Hepatic stellate cell (primary cell): ENCODE measurements around the gene CDH13.

Source experiments
- DNase-seq: peaks from one replicate; pipeline ENCODE4 v3.0.0; 2011; ENCODE audit warnings: low spot score

CDH13 gene

GRCh38 chr16:82792693-82793092, 165.9 kb downstream of the CDH13 start:
- DNase-seq: no peak

GRCh38 chr16:82793528-82794245, 166.9 kb downstream of the CDH13 start:
- DNase-seq: no peak

GRCh38 chr16:82796047-82796446, 169.3 kb downstream of the CDH13 start:
- no peak for DNase-seq

GRCh38 chr16:82801361-82801760, 174.6 kb downstream of the CDH13 start:
- DNase-seq: peak; percentile 4

- DNase-seq: no peak
These were observed 179.1 kb downstream of the CDH13 start for GRCh38 chr16:82805866-82806265.

GRCh38 chr16:82807311-82807710, 180.5 kb downstream of the CDH13 start:
- DNase-seq: no peak

GRCh38 chr16:82808036-82808435, 181.3 kb downstream of the CDH13 start:
- no peak for DNase-seq

- no peak for DNase-seq
These were observed 183.3 kb downstream of the CDH13 start for GRCh38 chr16:82810077-82810476.

- DNase-seq: no peak
These were observed 187.3 kb downstream of the CDH13 start for GRCh38 chr16:82814059-82814458.

- no peak for DNase-seq
These were observed 192.5 kb downstream of the CDH13 start for GRCh38 chr16:82819286-82819685.

- DNase-seq: no peak
These were observed 194.1 kb downstream of the CDH13 start for GRCh38 chr16:82820855-82821254.

- no peak for DNase-seq
These were observed 197.6 kb downstream of the CDH13 start for GRCh38 chr16:82824408-82824807.

- DNase-seq: no peak
These were observed 202.5 kb downstream of the CDH13 start for GRCh38 chr16:82829301-82829700.

- DNase-seq: no peak
These were observed 204.2 kb downstream of the CDH13 start for GRCh38 chr16:82830944-82831343.

- peak; percentile 40 for DNase-seq
These were observed 206.1 kb downstream of the CDH13 start for GRCh38 chr16:82832821-82833220.

GRCh38 chr16:82833378-82833993, 206.7 kb downstream of the CDH13 start:
- no peak for DNase-seq

- DNase-seq: no peak
These were observed 207.5 kb downstream of the CDH13 start for GRCh38 chr16:82834151-82834815.

- DNase-seq: no peak
These were observed 208.9 kb downstream of the CDH13 start for GRCh38 chr16:82835487-82836155.

- DNase-seq: no peak
These were observed 214.3 kb downstream of the CDH13 start for GRCh38 chr16:82841108-82841507.

- no peak for DNase-seq
These were observed 217.0 kb downstream of the CDH13 start for GRCh38 chr16:82843606-82844271.

- no peak for DNase-seq
These were observed 218.3 kb downstream of the CDH13 start for GRCh38 chr16:82845116-82845515.

- DNase-seq: peak; percentile 21
These were observed 220.0 kb downstream of the CDH13 start for GRCh38 chr16:82846806-82847205.
